Liver (tissue), 9 donors: ENCODE data around the gene RNASE4. TPM values are rescaled to one million over a fixed set of nuclear protein-coding genes. Genes with fewer than 3 reads are reported as not detected.

Source experiments
- DNase-seq: peaks from one replicate; pipeline ENCODE4 v3.0.0-alpha.2; 2017; ENCODE audit warnings: low spot score
- H3K27ac ChIP-seq, 2 donors: one replicate each; pipeline ENCODE4 v1.7.0; 2013; ENCODE audit warnings: inconsistent platforms in 2 of 2, low read length in 2 of 2, control low read depth in 1 of 2, low read depth in 1 of 2, mild to moderate bottlenecking in 1 of 2
- H3K27me3 ChIP-seq, 4 donors: one replicate each; pipeline versions ENCODE4 v1.6.1 to v1.7.0; 2013; ENCODE audit warnings: low read length in 3 of 4, inconsistent platforms in 1 of 4, mild to moderate bottlenecking in 1 of 4, moderate library complexity in 1 of 4; ENCODE audit not compliant: control insufficient read depth in 4 of 4, insufficient read depth in 4 of 4
- H3K36me3 ChIP-seq, 4 donors: one replicate each; pipeline versions ENCODE4 v1.6.1 to v1.7.0; 2013; ENCODE audit warnings: low read length in 3 of 4, mild to moderate bottlenecking in 3 of 4, low read depth in 1 of 4, moderate library complexity in 1 of 4; ENCODE audit not compliant: control insufficient read depth in 4 of 4, insufficient read depth in 3 of 4
- H3K4me1 ChIP-seq, 4 donors: one replicate each; pipeline versions ENCODE4 v1.6.1 to v1.7.0; 2013; ENCODE audit warnings: low read length in 3 of 4, mild to moderate bottlenecking in 3 of 4, moderate library complexity in 1 of 4; ENCODE audit not compliant: control insufficient read depth in 4 of 4, insufficient read depth in 4 of 4
- H3K4me3 ChIP-seq, 3 donors: one replicate each; pipeline versions ENCODE4 v1.6.1 to v1.7.0; 2013; ENCODE audit warnings: low read length in 3 of 3, control low read depth in 1 of 3, low read depth in 1 of 3, mild to moderate bottlenecking in 1 of 3
- H3K9ac ChIP-seq, 2 donors: one replicate each; pipeline ENCODE4 v1.7.0; 2013; ENCODE audit warnings: low read length in 2 of 2, mild to moderate bottlenecking in 2 of 2, moderate library complexity in 2 of 2, control low read depth in 1 of 2, low read depth in 1 of 2
- H3K9me3 ChIP-seq, 4 donors: one replicate each; pipeline versions ENCODE4 v1.6.1 to v1.7.0; 2013; ENCODE audit warnings: low read length in 3 of 4; ENCODE audit not compliant: control insufficient read depth in 4 of 4
- ATF3 ChIP-seq: IDR thresholded peaks from 2 replicates; pipeline ENCODE4 v1.6.1; 2016; ENCODE audit warnings: antibody characterized with exemption
- CTCF ChIP-seq: fragments of 150-350 bp; IDR thresholded peaks from 2 replicates; pipeline ENCODE4 v1.5.1; 2017; ENCODE audit warnings: improper control_type of control experiment, low read depth, low read length; ENCODE audit not compliant: missing input control
- EGR1 ChIP-seq, 2 donors: IDR thresholded peaks; 2 replicates each; pipeline ENCODE4 v1.6.1; 2016 to 2018; ENCODE audit warnings: antibody characterized with exemption in 2 of 2, low read depth in 2 of 2
- FOXA1 ChIP-seq: IDR thresholded peaks from 2 replicates; pipeline ENCODE4 v1.6.1; 2016; ENCODE audit warnings: antibody characterized with exemption
- FOXA2 ChIP-seq: IDR thresholded peaks from 2 replicates; pipeline ENCODE4 v1.6.1; 2016; ENCODE audit warnings: antibody characterized with exemption
- GABPA ChIP-seq, 2 donors: IDR thresholded peaks in 1 of 2; conservative IDR thresholded peaks in 1 of 2; 2 replicates each; pipeline ENCODE4 v1.6.1; 2016; ENCODE audit warnings: antibody characterized with exemption in 2 of 2, mild to moderate bottlenecking in 1 of 2, moderate library complexity in 1 of 2
- HNF4A ChIP-seq, 2 donors: conservative IDR thresholded peaks; 2 replicates each; pipeline ENCODE4 v1.6.1; 2016; ENCODE audit warnings: antibody characterized with exemption in 2 of 2, mild to moderate bottlenecking in 2 of 2
- HNF4G ChIP-seq: IDR thresholded peaks from 2 replicates; pipeline ENCODE4 v1.6.1; 2016; ENCODE audit warnings: antibody characterized with exemption
- JUND ChIP-seq, 2 donors: IDR thresholded peaks; 2 replicates each; pipeline ENCODE4 v1.6.1; 2016; ENCODE audit warnings: antibody characterized with exemption in 2 of 2
- MAX ChIP-seq: IDR thresholded peaks from 2 replicates; pipeline ENCODE4 v1.6.1; 2016; ENCODE audit warnings: antibody characterized with exemption
- NR2F2 ChIP-seq: IDR thresholded peaks from 2 replicates; pipeline ENCODE4 v1.6.1; 2016; ENCODE audit warnings: antibody characterized with exemption
- RAD21 ChIP-seq, 2 donors: IDR thresholded peaks; 2 replicates each; pipeline ENCODE4 v1.6.1; 2016; ENCODE audit warnings: antibody characterized with exemption in 2 of 2, mild to moderate bottlenecking in 2 of 2
- REST ChIP-seq: IDR thresholded peaks from 2 replicates; pipeline ENCODE4 v1.6.1; 2016; ENCODE audit warnings: antibody characterized with exemption, mild to moderate bottlenecking
- RXRA ChIP-seq, 2 donors: IDR thresholded peaks; 2 replicates each; pipeline ENCODE4 v1.6.1; 2017 to 2018; ENCODE audit warnings: antibody characterized with exemption in 2 of 2, mild to moderate bottlenecking in 1 of 2
- SP1 ChIP-seq: IDR thresholded peaks from 2 replicates; pipeline ENCODE4 v1.6.1; 2018; ENCODE audit warnings: antibody characterized with exemption, mild to moderate bottlenecking
- TAF1 ChIP-seq: conservative IDR thresholded peaks from 2 replicates; pipeline ENCODE4 v1.6.1; 2016; ENCODE audit warnings: antibody characterized with exemption, mild to moderate bottlenecking
- YY1 ChIP-seq: IDR thresholded peaks from 2 replicates; pipeline ENCODE4 v1.6.1; 2016; ENCODE audit warnings: antibody characterized with exemption, mild to moderate bottlenecking
- ZBTB33 ChIP-seq: IDR thresholded peaks from 2 replicates; pipeline ENCODE4 v1.6.1; 2016; ENCODE audit warnings: antibody characterized with exemption
- WGBS: extraction: QIAGEN DNeasy Blood & Tissue Kit; methylation state at CpG from one replicate; pipeline ENCODE4 v1.1.7; 2013; 5-methylcytosine and 5-hydroxymethylcytosine counted together
- polyA plus RNA-seq, 2 donors: library from polyadenylated mRNA; stranded (reverse) in 1 of 2; unstranded in 1 of 2; fragments of 200-250 nt in 1 of 2; fragments of >200 nt in 1 of 2; fragmentation: Nextera tagmentation in 1 of 2; extraction: Ambion mirVana in 1 of 2; gene quantifications; one replicate each; pipeline versions ENCODE4 v1.2.1 to v1.2.3, GENCODE V29; 2013 to 2015
- total RNA-seq, 2 donors: library from RNA; depleted of rRNA; stranded (reverse); fragments of >200 nt; gene quantifications; one replicate each; pipeline ENCODE4 v1.2.3, GENCODE V29; 2014
- donor health status: healthy.
- donor health status: healthy.
- donor health status: healthy.
- donor health status: healthy.
- donor health status: healthy.

Gene RNASE4
- total and polyA plus RNA-seq, 4 donors, result 129 to 319 (median 184) TPM

GRCh38 chr14:20680363-20680762 lies 4.0 kb upstream of the RNASE4 start:
- Histone ChIP-seq H3K36me3 (no peaks in the 10 kb centered on the region), H3K4me3 (no peak overlapping the region), H3K27me3 (no peaks in the 10 kb centered on the region), H3K27ac (peak overlapping the region in 1 of 2 donors; percentile 95), H3K4me1 (peaks cover 2 to 26% (median 16%) of the 10 kb centered on the region in 4 donors), H3K9ac (no peak overlapping the region), H3K9me3 (no peaks in the 10 kb centered on the region)
- WGBS, result 77% methylated on average over 8 of the region's 8 CpGs
- DNase-seq, result no peak
- no peak for TF ChIP-seq RAD21 (IDR thresholded peaks at IDR 0.05)

GRCh38 chr14:20680843-20681347 lies 3.5 kb upstream of the RNASE4 start:
- Histone ChIP-seq H3K9me3 (no peaks in the 10 kb centered on the region), H3K27me3 (no peaks in the 10 kb centered on the region), H3K9ac (peak overlapping the region; percentile 35 to 37), H3K4me3 (peak overlapping the region; percentile 11 to 71 (median 40)), H3K36me3 (no peaks in the 10 kb centered on the region), H3K27ac (peak overlapping the region; percentile 95 to 97), H3K4me1 (peaks cover 2 to 26% (median 16%) of the 10 kb centered on the region in 4 donors)
- TF ChIP-seq RAD21 (IDR thresholded peaks at IDR 0.05) (peak in 1 of 2 donors; percentile 37), NR2F2 (no peak), HNF4G (no peak), EGR1 (IDR thresholded peaks at IDR 0.05; ENCODE audit: low read depth in 2 of 2) (no peak), ATF3 (no peak), YY1 (no peak), HNF4A (conservative IDR thresholded peaks at IDR 0.05) (peak in 1 of 2 donors; percentile 42), MAX (no peak), TAF1 (no peak)
- WGBS, result 19% methylated on average over 7 of the region's 7 CpGs
- no peak for DNase-seq

- Histone ChIP-seq H3K4me3 (peak overlapping the region; percentile 71 to 97 (median 74)), H3K9ac (peak overlapping the region; percentile 78 to 96), H3K27ac (peak overlapping the region; percentile 95 to 97), H3K36me3 (no peaks in the 10 kb centered on the region), H3K4me1 (peaks cover 2 to 26% (median 16%) of the 10 kb centered on the region in 4 donors), H3K27me3 (no peaks in the 10 kb centered on the region), H3K9me3 (no peaks in the 10 kb centered on the region)
- WGBS, result under 1% methylated on average over 25 of the region's 25 CpGs
- peak; percentile 81 for DNase-seq
- TF ChIP-seq GABPA (IDR thresholded peaks at IDR 0.05 in 1 of 2, conservative IDR thresholded peaks at IDR 0.05 in 1 of 2) (peak in 1 of 2 donors; percentile 41), HNF4A (conservative IDR thresholded peaks at IDR 0.05) (peak; percentile 29 to 32), RAD21 (IDR thresholded peaks at IDR 0.05) (peak in 1 of 2 donors; percentile 29), SP1 (no peak), CTCF (no peak), FOXA1 (peak; percentile 36), TAF1 (no peak), FOXA2 (no peak), YY1 (no peak), REST (no peak), MAX (peak; percentile 50), RXRA (IDR thresholded peaks at IDR 0.05) (peak; percentile 26 to 51), NR2F2 (peak; percentile 80), JUND (IDR thresholded peaks at IDR 0.05) (no peak), HNF4G (no peak), ZBTB33 (peak; percentile 52)
Observed at GRCh38 chr14:20681348-20682126, 2.8 kb upstream of the RNASE4 start.
